22Rv1 (cell line): Measurements from ENCODE around the gene RAB34.

Source experiments
- ZFX ChIP-seq: fragments of 450-650 bp; IDR thresholded peaks from 2 replicates; pipeline ENCODE4 v1.6.1; 2017; ENCODE audit warnings: antibody characterized with exemption, borderline replicate concordance
- TF ChIP-seq, protein P1 (sequence below): fragments of 450-650 bp; IDR thresholded peaks from 2 replicates; pipeline ENCODE4 v1.5.1; 2017; ENCODE audit warnings: mild to moderate bottlenecking

DNA sequence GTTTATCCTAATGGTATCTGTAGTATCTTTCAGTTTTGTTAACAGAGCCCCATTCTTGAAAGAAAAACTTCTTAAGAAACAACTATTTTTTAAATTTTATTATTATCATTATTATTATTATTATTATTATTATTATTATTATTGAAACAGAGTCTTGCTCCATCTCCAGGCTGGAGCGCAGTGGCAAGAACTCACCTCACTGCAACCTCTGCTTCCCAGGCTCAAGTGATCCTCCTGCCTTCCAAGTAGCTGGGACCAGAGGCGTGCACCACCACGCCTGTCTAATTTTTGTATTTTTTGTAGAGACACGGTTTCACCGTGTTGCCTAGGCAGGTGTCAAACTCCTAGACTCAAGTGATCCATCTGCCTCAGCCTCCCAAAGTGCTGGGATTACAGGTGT lies 32.3 kb downstream of the RAB34 start:
- TF ChIP-seq, protein P1, sequence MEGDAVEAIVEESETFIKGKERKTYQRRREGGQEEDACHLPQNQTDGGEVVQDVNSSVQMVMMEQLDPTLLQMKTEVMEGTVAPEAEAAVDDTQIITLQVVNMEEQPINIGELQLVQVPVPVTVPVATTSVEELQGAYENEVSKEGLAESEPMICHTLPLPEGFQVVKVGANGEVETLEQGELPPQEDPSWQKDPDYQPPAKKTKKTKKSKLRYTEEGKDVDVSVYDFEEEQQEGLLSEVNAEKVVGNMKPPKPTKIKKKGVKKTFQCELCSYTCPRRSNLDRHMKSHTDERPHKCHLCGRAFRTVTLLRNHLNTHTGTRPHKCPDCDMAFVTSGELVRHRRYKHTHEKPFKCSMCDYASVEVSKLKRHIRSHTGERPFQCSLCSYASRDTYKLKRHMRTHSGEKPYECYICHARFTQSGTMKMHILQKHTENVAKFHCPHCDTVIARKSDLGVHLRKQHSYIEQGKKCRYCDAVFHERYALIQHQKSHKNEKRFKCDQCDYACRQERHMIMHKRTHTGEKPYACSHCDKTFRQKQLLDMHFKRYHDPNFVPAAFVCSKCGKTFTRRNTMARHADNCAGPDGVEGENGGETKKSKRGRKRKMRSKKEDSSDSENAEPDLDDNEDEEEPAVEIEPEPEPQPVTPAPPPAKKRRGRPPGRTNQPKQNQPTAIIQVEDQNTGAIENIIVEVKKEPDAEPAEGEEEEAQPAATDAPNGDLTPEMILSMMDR: no peak
- TF ChIP-seq ZFX: no peak
